Liver (tissue), 9 donors: ENCODE measurements around the gene GSKIP. TPM values are rescaled to one million over a fixed set of nuclear protein-coding genes. Genes with fewer than 3 reads are reported as not detected.

Source experiments
- DNase-seq: peaks from one replicate; pipeline ENCODE4 v3.0.0-alpha.2; 2017; ENCODE audit warnings: low spot score
- H3K27ac ChIP-seq, 2 donors: one replicate each; pipeline ENCODE4 v1.7.0; 2013; ENCODE audit warnings: inconsistent platforms in 2 of 2, low read length in 2 of 2, control low read depth in 1 of 2, low read depth in 1 of 2, mild to moderate bottlenecking in 1 of 2
- H3K27me3 ChIP-seq, 4 donors: one replicate each; pipeline versions ENCODE4 v1.6.1 to v1.7.0; 2013; ENCODE audit warnings: low read length in 3 of 4, inconsistent platforms in 1 of 4, mild to moderate bottlenecking in 1 of 4, moderate library complexity in 1 of 4; ENCODE audit not compliant: control insufficient read depth in 4 of 4, insufficient read depth in 4 of 4
- H3K36me3 ChIP-seq, 4 donors: one replicate each; pipeline versions ENCODE4 v1.6.1 to v1.7.0; 2013; ENCODE audit warnings: low read length in 3 of 4, mild to moderate bottlenecking in 3 of 4, low read depth in 1 of 4, moderate library complexity in 1 of 4; ENCODE audit not compliant: control insufficient read depth in 4 of 4, insufficient read depth in 3 of 4
- H3K4me1 ChIP-seq, 4 donors: one replicate each; pipeline versions ENCODE4 v1.6.1 to v1.7.0; 2013; ENCODE audit warnings: low read length in 3 of 4, mild to moderate bottlenecking in 3 of 4, moderate library complexity in 1 of 4; ENCODE audit not compliant: control insufficient read depth in 4 of 4, insufficient read depth in 4 of 4
- H3K4me3 ChIP-seq, 3 donors: one replicate each; pipeline versions ENCODE4 v1.6.1 to v1.7.0; 2013; ENCODE audit warnings: low read length in 3 of 3, control low read depth in 1 of 3, low read depth in 1 of 3, mild to moderate bottlenecking in 1 of 3
- H3K9ac ChIP-seq, 2 donors: one replicate each; pipeline ENCODE4 v1.7.0; 2013; ENCODE audit warnings: low read length in 2 of 2, mild to moderate bottlenecking in 2 of 2, moderate library complexity in 2 of 2, control low read depth in 1 of 2, low read depth in 1 of 2
- H3K9me3 ChIP-seq, 4 donors: one replicate each; pipeline versions ENCODE4 v1.6.1 to v1.7.0; 2013; ENCODE audit warnings: low read length in 3 of 4; ENCODE audit not compliant: control insufficient read depth in 4 of 4
- EGR1 ChIP-seq, 2 donors: IDR thresholded peaks; 2 replicates each; pipeline ENCODE4 v1.6.1; 2016 to 2018; ENCODE audit warnings: antibody characterized with exemption in 2 of 2, low read depth in 2 of 2
- FOXA1 ChIP-seq: IDR thresholded peaks from 2 replicates; pipeline ENCODE4 v1.6.1; 2016; ENCODE audit warnings: antibody characterized with exemption
- FOXA2 ChIP-seq: IDR thresholded peaks from 2 replicates; pipeline ENCODE4 v1.6.1; 2016; ENCODE audit warnings: antibody characterized with exemption
- GABPA ChIP-seq, 2 donors: IDR thresholded peaks in 1 of 2; conservative IDR thresholded peaks in 1 of 2; 2 replicates each; pipeline ENCODE4 v1.6.1; 2016; ENCODE audit warnings: antibody characterized with exemption in 2 of 2, mild to moderate bottlenecking in 1 of 2, moderate library complexity in 1 of 2
- HNF4A ChIP-seq, 2 donors: conservative IDR thresholded peaks; 2 replicates each; pipeline ENCODE4 v1.6.1; 2016; ENCODE audit warnings: antibody characterized with exemption in 2 of 2, mild to moderate bottlenecking in 2 of 2
- HNF4G ChIP-seq: IDR thresholded peaks from 2 replicates; pipeline ENCODE4 v1.6.1; 2016; ENCODE audit warnings: antibody characterized with exemption
- JUND ChIP-seq, 2 donors: IDR thresholded peaks; 2 replicates each; pipeline ENCODE4 v1.6.1; 2016; ENCODE audit warnings: antibody characterized with exemption in 2 of 2
- NR2F2 ChIP-seq: IDR thresholded peaks from 2 replicates; pipeline ENCODE4 v1.6.1; 2016; ENCODE audit warnings: antibody characterized with exemption
- RAD21 ChIP-seq, 2 donors: IDR thresholded peaks; 2 replicates each; pipeline ENCODE4 v1.6.1; 2016; ENCODE audit warnings: antibody characterized with exemption in 2 of 2, mild to moderate bottlenecking in 2 of 2
- RXRA ChIP-seq, 2 donors: IDR thresholded peaks; 2 replicates each; pipeline ENCODE4 v1.6.1; 2017 to 2018; ENCODE audit warnings: antibody characterized with exemption in 2 of 2, mild to moderate bottlenecking in 1 of 2
- SP1 ChIP-seq: IDR thresholded peaks from 2 replicates; pipeline ENCODE4 v1.6.1; 2018; ENCODE audit warnings: antibody characterized with exemption, mild to moderate bottlenecking
- TAF1 ChIP-seq: conservative IDR thresholded peaks from 2 replicates; pipeline ENCODE4 v1.6.1; 2016; ENCODE audit warnings: antibody characterized with exemption, mild to moderate bottlenecking
- YY1 ChIP-seq: IDR thresholded peaks from 2 replicates; pipeline ENCODE4 v1.6.1; 2016; ENCODE audit warnings: antibody characterized with exemption, mild to moderate bottlenecking
- WGBS: extraction: QIAGEN DNeasy Blood & Tissue Kit; methylation state at CpG from one replicate; pipeline ENCODE4 v1.1.7; 2013; 5-methylcytosine and 5-hydroxymethylcytosine counted together
- polyA plus RNA-seq, 2 donors: library from polyadenylated mRNA; stranded (reverse) in 1 of 2; unstranded in 1 of 2; fragments of 200-250 nt in 1 of 2; fragments of >200 nt in 1 of 2; fragmentation: Nextera tagmentation in 1 of 2; extraction: Ambion mirVana in 1 of 2; gene quantifications; one replicate each; pipeline versions ENCODE4 v1.2.1 to v1.2.3, GENCODE V29; 2013 to 2015
- total RNA-seq, 2 donors: library from RNA; depleted of rRNA; stranded (reverse); fragments of >200 nt; gene quantifications; one replicate each; pipeline ENCODE4 v1.2.3, GENCODE V29; 2014
- TF ChIP-seq, protein P1 (sequence below): IDR thresholded peaks from 2 replicates; pipeline ENCODE4 v1.6.1; 2016; ENCODE audit warnings: antibody characterized with exemption, mild to moderate bottlenecking
- TF ChIP-seq, protein P2 (sequence below): fragments of 150-350 bp; IDR thresholded peaks from 2 replicates; pipeline ENCODE4 v1.5.1; 2017; ENCODE audit warnings: improper control_type of control experiment, low read depth, low read length; ENCODE audit not compliant: missing input control
- TF ChIP-seq, protein P3 (sequence below): IDR thresholded peaks from 2 replicates; pipeline ENCODE4 v1.6.1; 2016; ENCODE audit warnings: antibody characterized with exemption
- donor health status: healthy.
- donor health status: healthy.
- donor health status: healthy.
- donor health status: healthy.
- donor health status: healthy.

Gene GSKIP
- total and polyA plus RNA-seq, 4 donors, result 10.9 to 23.7 (median 14.4) TPM

- H3K9me3 ChIP-seq, result no peaks in the 10 kb centered on the region
- no peak for DNase-seq
- H3K27ac ChIP-seq, result no peak overlapping the region
- WGBS, result 95% methylated on average over 9 of the region's 9 CpGs
- no peaks in the 10 kb centered on the region for H3K4me1 ChIP-seq
- H3K9ac ChIP-seq, result no peak overlapping the region
- H3K4me3 ChIP-seq, result no peak overlapping the region
- H3K27me3 ChIP-seq, result no peaks in the 10 kb centered on the region
- no peak for TF ChIP-seq RXRA (IDR thresholded peaks at IDR 0.05)
- TF ChIP-seq SP1, result no peak
- H3K36me3 ChIP-seq, result peaks cover 2 to 50% (median 39%) of the 10 kb centered on the region in 4 donors
These were observed 44.5 kb upstream of the GSKIP start for GRCh38 chr14:96318836-96319235.

GRCh38 chr14:96320605-96321004, 42.7 kb upstream of the GSKIP start:
- H3K27me3 ChIP-seq, result no peaks in the 10 kb centered on the region
- peaks cover 2 to 60% (median 41%) of the 10 kb centered on the region in 4 donors for H3K36me3 ChIP-seq
- WGBS, result 96% methylated on average over 1 of the region's 1 CpG
- no peak for DNase-seq
- no peak overlapping the region for H3K4me3 ChIP-seq
- TF ChIP-seq, protein P1, sequence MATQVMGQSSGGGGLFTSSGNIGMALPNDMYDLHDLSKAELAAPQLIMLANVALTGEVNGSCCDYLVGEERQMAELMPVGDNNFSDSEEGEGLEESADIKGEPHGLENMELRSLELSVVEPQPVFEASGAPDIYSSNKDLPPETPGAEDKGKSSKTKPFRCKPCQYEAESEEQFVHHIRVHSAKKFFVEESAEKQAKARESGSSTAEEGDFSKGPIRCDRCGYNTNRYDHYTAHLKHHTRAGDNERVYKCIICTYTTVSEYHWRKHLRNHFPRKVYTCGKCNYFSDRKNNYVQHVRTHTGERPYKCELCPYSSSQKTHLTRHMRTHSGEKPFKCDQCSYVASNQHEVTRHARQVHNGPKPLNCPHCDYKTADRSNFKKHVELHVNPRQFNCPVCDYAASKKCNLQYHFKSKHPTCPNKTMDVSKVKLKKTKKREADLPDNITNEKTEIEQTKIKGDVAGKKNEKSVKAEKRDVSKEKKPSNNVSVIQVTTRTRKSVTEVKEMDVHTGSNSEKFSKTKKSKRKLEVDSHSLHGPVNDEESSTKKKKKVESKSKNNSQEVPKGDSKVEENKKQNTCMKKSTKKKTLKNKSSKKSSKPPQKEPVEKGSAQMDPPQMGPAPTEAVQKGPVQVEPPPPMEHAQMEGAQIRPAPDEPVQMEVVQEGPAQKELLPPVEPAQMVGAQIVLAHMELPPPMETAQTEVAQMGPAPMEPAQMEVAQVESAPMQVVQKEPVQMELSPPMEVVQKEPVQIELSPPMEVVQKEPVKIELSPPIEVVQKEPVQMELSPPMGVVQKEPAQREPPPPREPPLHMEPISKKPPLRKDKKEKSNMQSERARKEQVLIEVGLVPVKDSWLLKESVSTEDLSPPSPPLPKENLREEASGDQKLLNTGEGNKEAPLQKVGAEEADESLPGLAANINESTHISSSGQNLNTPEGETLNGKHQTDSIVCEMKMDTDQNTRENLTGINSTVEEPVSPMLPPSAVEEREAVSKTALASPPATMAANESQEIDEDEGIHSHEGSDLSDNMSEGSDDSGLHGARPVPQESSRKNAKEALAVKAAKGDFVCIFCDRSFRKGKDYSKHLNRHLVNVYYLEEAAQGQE, result no peak
- TF ChIP-seq RAD21 (IDR thresholded peaks at IDR 0.05), result no peak
- no peak for TF ChIP-seq YY1
- TF ChIP-seq HNF4A (conservative IDR thresholded peaks at IDR 0.05), result no peak
- TF ChIP-seq, protein P2, sequence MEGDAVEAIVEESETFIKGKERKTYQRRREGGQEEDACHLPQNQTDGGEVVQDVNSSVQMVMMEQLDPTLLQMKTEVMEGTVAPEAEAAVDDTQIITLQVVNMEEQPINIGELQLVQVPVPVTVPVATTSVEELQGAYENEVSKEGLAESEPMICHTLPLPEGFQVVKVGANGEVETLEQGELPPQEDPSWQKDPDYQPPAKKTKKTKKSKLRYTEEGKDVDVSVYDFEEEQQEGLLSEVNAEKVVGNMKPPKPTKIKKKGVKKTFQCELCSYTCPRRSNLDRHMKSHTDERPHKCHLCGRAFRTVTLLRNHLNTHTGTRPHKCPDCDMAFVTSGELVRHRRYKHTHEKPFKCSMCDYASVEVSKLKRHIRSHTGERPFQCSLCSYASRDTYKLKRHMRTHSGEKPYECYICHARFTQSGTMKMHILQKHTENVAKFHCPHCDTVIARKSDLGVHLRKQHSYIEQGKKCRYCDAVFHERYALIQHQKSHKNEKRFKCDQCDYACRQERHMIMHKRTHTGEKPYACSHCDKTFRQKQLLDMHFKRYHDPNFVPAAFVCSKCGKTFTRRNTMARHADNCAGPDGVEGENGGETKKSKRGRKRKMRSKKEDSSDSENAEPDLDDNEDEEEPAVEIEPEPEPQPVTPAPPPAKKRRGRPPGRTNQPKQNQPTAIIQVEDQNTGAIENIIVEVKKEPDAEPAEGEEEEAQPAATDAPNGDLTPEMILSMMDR, result no peak
- no peak for TF ChIP-seq FOXA2
- TF ChIP-seq SP1, result no peak
- no peak for TF ChIP-seq RXRA (IDR thresholded peaks at IDR 0.05)
- TF ChIP-seq JUND (IDR thresholded peaks at IDR 0.05), result no peak
- no peak for TF ChIP-seq FOXA1
- TF ChIP-seq, protein P3, sequence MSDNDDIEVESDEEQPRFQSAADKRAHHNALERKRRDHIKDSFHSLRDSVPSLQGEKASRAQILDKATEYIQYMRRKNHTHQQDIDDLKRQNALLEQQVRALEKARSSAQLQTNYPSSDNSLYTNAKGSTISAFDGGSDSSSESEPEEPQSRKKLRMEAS, result no peak
- TF ChIP-seq NR2F2, result no peak
- no peak for TF ChIP-seq EGR1 (IDR thresholded peaks at IDR 0.05; ENCODE audit: low read depth in 2 of 2)
- TF ChIP-seq GABPA (IDR thresholded peaks at IDR 0.05 in 1 of 2, conservative IDR thresholded peaks at IDR 0.05 in 1 of 2), result no peak
- no peak for TF ChIP-seq HNF4G
- no peak for TF ChIP-seq TAF1
- H3K4me1 ChIP-seq, result no peaks in the 10 kb centered on the region
- no peaks in the 10 kb centered on the region for H3K9me3 ChIP-seq
- no peak overlapping the region for H3K27ac ChIP-seq
- no peak overlapping the region for H3K9ac ChIP-seq
